Fibroblast of skin of scalp (primary cell): Measurements from ENCODE around the gene DGKZ.
"Not testable (repeated sequence)": the region's sequence is repeated elsewhere in the genome, so short reads cannot be mapped to it uniquely, and the experiment has no call there.

Experiments
- DNase-seq: peaks from one replicate; pipeline ENCODE4 v3.0.0-alpha.2; 2013

Gene DGKZ

GRCh38 chr11:46369458-46370152 lies 22.3 kb downstream of the DGKZ start:
- DNase-seq = peak; percentile 75

- no peak for DNase-seq
These were observed 23.0 kb downstream of the DGKZ start for GRCh38 chr11:46370253-46370652.

- not testable (repeated sequence) for DNase-seq
These were observed 24.0 kb downstream of the DGKZ start for GRCh38 chr11:46371262-46371661.

GRCh38 chr11:46372086-46372485 lies 24.8 kb downstream of the DGKZ start:
- no peak for DNase-seq

GRCh38 chr11:46372501-46372900 lies 25.2 kb downstream of the DGKZ start:
- DNase-seq = not testable (repeated sequence)

DNA sequence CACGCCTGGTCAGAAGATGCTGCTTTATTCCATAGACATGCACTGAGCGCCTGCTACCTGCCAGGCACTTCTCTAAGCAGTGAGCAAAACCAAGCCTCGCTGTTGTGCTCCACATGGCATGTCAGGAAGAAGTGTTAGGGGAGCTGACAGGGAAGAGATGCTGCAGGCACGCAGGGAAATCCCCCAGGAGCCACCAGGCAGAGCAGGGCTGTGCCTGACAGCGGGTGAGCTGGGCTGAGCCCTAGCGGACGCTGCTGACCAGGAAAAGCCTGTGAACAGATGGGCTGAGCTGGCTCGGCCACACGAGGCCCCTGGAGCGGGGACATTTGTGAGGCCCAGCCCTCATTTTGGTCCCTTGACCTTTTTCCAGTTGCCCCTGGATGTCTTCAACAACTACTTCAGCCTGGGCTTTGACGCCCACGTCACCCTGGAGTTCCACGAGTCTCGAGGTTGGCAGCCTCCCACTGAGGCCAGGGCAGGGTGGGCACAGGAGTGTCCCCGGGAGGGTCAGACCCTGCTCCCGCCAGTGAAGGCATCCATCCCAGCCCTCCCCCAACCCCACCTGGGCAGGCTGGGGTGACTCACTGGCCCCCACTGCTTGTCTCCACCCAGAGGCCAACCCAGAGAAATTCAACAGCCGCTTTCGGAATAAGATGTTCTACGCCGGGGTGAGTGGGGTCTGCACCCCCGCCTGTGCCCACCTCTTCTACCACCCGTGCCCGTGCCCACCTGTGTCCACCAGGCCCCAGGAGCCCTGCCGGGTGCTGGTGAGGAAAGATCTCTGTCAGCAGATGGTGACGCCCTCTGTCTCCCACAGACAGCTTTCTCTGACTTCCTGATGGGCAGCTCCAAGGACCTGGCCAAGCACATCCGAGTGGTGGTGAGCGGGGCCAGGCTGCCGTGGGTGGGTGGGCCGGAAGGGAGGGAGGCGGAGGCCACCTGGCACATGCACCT lies 26.8 kb downstream of the DGKZ start:
- no peak for DNase-seq

DNA sequence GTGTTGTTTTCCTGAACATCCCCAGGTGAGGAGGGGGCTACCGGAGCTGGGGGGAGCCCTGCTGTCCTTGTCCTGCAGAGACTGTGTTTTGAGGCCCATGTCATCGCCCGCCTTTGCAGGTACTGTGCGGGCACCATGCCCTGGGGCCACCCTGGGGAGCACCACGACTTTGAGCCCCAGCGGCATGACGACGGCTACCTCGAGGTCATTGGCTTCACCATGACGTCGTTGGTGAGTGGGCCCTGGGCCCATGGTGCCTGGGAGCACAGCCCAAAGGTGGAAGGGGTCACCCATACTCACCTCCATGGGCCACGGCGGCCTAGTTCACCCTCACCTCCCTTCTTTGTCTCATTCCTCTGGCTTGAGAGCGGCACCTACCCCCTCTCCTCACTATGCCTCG lies 27.6 kb downstream of the DGKZ start:
- no peak for DNase-seq

GRCh38 chr11:46375392-46376101 lies 28.3 kb downstream of the DGKZ start:
- no peak for DNase-seq

DNA sequence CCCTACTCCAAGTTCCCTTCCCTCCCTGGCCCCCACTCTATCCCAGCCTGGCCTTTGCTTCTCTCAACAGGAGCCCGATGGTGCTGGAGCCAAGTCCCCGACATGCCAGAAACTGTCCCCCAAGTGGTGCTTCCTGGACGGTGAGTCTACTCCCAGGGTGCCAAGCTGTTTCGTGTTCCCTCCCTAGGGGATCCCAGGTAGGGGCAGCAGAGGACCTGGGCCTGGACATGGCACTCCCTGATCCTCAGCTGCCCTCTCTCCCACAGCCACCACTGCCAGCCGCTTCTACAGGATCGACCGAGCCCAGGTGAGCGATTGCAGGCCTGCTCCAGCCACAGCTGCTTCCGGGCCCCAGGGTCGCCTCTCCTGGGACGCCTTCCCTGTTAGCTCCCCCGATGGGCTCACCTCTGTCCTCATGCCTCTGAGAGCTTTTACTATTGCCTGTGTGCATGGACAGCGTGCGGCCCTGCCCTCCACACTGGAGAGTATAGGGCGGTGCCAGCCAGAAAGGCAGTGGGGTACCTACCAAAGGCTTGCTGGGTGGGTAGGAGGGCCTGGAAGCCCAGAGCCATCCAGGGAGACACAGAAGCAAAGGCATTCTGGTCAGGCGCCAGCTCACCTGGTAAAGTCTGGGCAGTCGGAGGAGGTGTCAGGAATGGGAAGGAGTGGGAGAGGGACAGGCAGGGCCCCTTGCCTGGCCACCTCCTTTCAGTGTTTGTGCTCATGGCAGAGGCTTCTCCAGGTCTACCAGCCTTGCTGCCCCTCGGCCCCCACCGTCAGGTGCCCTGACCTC lies 29.2 kb downstream of the DGKZ start:
- DNase-seq = no peak

DNA sequence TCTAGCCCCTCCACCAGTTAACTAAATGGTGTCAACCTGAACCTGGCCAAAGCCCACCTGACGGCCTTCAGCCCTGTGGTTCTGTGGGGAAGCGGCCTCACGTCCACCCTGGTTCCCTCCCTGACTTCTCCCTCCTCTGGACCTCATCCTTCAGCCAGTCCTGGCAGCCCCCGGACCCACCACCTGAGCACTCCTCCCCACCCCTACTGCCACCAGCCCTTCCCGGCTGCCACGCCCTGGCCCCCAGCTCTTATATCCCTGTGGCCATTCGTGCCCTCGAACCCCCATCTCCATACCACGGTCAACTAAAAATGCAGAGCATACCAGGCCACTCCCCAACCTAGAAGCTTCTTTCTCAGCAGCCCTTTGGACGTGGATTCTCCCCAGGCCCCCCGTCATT lies 30.0 kb downstream of the DGKZ start:
- no peak for DNase-seq

- no peak for DNase-seq
These were observed 30.6 kb downstream of the DGKZ start for GRCh38 chr11:46377831-46378230.

- DNase-seq = no peak
These were observed 31.0 kb downstream of the DGKZ start for GRCh38 chr11:46378296-46378695.

GRCh38 chr11:46378811-46379481 lies 31.7 kb downstream of the DGKZ start:
- DNase-seq = no peak

DNA sequence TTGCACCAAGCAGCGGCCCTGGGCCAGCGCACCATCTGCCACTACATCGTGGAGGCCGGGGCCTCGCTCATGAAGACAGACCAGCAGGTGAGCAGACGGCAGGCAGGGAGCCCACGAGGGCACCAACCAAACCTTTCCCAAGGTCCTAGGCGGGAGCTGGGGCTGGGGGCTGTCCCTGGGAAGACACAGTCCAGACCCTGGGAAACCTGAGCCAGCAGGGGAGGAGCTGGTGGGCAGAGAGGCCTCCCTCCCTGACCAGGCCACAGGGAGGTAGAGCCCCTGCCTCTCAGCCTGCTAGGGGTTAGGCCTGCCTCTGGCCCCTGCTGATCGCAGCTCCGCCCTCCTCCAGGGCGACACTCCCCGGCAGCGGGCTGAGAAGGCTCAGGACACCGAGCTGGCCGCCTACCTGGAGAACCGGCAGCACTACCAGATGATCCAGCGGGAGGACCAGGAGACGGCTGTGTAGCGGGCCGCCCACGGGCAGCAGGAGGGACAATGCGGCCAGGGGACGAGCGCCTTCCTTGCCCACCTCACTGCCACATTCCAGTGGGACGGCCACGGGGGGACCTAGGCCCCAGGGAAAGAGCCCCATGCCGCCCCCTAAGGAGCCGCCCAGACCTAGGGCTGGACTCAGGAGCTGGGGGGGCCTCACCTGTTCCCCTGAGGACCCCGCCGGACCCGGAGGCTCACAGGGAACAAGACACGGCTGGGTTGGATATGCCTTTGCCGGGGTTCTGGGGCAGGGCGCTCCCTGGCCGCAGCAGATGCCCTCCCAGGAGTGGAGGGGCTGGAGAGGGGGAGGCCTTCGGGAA lies 32.4 kb downstream of the DGKZ start:
- DNase-seq = not testable (repeated sequence)

DNA sequence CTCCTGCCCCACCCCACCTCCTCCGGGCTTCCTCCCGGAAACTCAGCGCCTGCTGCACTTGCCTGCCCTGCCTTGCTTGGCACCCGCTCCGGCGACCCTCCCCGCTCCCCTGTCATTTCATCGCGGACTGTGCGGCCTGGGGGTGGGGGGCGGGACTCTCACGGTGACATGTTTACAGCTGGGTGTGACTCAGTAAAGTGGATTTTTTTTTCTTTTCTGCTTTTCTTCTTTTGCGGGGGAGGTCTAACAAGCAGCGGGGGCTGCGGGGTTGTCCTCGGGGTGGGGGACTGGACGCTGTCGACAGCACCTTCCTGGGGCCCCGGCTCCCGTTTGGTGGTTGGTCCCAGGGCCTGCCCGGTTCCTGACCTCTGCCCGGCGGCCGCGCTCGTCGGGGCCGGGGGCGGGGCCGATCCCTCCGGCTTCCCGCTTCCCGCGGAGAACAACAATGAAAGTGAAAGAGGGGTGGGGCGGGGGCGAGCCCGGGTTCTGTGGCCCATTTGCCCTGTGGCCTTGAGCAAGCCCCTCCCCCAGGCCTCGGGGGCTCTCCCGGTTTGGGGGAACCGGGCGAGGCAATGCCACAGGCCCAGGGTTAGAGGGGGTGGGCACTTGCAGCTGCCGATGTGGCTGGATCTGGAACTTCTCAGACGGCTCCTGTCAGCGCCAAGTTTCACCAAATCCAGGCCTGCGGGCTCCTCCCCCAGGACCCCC lies 33.2 kb downstream of the DGKZ start:
- peak; percentile 22 for DNase-seq

GRCh38 chr11:46381048-46381818 lies 34.0 kb downstream of the DGKZ start, which contains the start of gene MDK:
Gene MDK, plus strand, starts transcription at chr11:46381669. Its CDS starts 389 bp downstream, at chr11:46382058.
- peak; percentile 33 for DNase-seq

GRCh38 chr11:46381819-46382645 lies 34.8 kb downstream of the DGKZ start:
- no peak for DNase-seq
